IMR-90 (cell line): Measurements from ENCODE around the gene ENTPD1. TPM values are rescaled to one million over a fixed set of nuclear protein-coding genes. Genes with fewer than 3 reads are reported as not detected.
A peak's percentile ranks its signal among the peaks of the same experiment; 100 is the strongest.

Experiments
- ATAC-seq: fragments of 200-7000 bp; cut with Tn5 transposase; 2 replicates; pipeline ENCODE4 v1.9.1; 2020; ENCODE audit warnings: low read depth, mild to moderate bottlenecking, moderate library complexity
- BruUV-seq: library from RNA; stranded (reverse); fragments of 400-500 nt; replicated peaks from 2 replicates; lab custom pipeline; 2021; lab: Mats Ljungman, UMichigan
- CTCF ChIA-PET: fragments of 300-600 bp; formaldehyde crosslinking; extraction: SDS; loops from one replicate; lab custom pipeline; 2021; ENCODE audit warnings: antibody characterized with exemption; lab: Yijun Ruan, JAX
- POLR2A ChIA-PET: fragments of 300-600 bp; sonication (Branson Sonifier 250); formaldehyde crosslinking; loops from one replicate; lab custom pipeline; 2022; ENCODE audit warnings: antibody characterized with exemption; ENCODE audit not compliant: unreplicated experiment; lab: Charles Lee
- DNase-seq: peaks from one replicate; pipeline ENCODE4 v3.0.0; 2013
- H2AFZ ChIP-seq: replicated peaks from 2 replicates; pipeline ENCODE3; 2013; ENCODE audit warnings: low read length, mild to moderate bottlenecking; ENCODE audit not compliant: poor library complexity
- H2AK5ac ChIP-seq: 2 replicates; pipeline ENCODE4 v1.6.1; 2013; ENCODE audit warnings: low read depth, low read length, inconsistent platforms
- H2AK9ac ChIP-seq: replicated peaks from 2 replicates; pipeline ENCODE3; 2013; ENCODE audit warnings: mild to moderate bottlenecking, low read depth, low read length, moderate library complexity; ENCODE audit not compliant: poor library complexity
- H2BK120ac ChIP-seq: 2 replicates; pipeline ENCODE4 v1.6.1; 2013; ENCODE audit warnings: low read depth, low read length, inconsistent platforms
- H2BK15ac ChIP-seq: 3 replicates; pipeline ENCODE4 v1.6.1; 2013; ENCODE audit warnings: low read depth, low read length, inconsistent platforms
- H2BK20ac ChIP-seq: 2 replicates; pipeline ENCODE4 v1.6.1; 2013; ENCODE audit warnings: low read depth, mild to moderate bottlenecking, inconsistent platforms, low read length, moderate library complexity
- H2BK5ac ChIP-seq: 2 replicates; pipeline ENCODE4 v1.6.1; 2013; ENCODE audit warnings: mild to moderate bottlenecking, low read depth, low read length, inconsistent platforms; ENCODE audit not compliant: poor library complexity, severe bottlenecking
- H3K14ac ChIP-seq: replicated peaks from 2 replicates; pipeline ENCODE4 v1.6.1; 2013; ENCODE audit warnings: low read depth, low read length, inconsistent platforms
- H3K18ac ChIP-seq: 2 replicates; pipeline ENCODE4 v1.6.1; 2013; ENCODE audit warnings: low read depth, low read length, control low read depth
- H3K23ac ChIP-seq: 2 replicates; pipeline ENCODE4 v1.6.1; 2013; ENCODE audit warnings: low read depth, low read length, inconsistent platforms
- H3K27ac ChIP-seq: 2 replicates; pipeline ENCODE4 v1.5.1; 2013; ENCODE audit warnings: mild to moderate bottlenecking, control low read depth, low read length; ENCODE audit not compliant: insufficient read depth
- H3K27me3 ChIP-seq: 2 replicates; pipeline ENCODE4 v1.6.1; 2013; ENCODE audit warnings: low read length; ENCODE audit not compliant: control insufficient read depth, insufficient read depth
- H3K36me3 ChIP-seq: 2 replicates; pipeline ENCODE4 v1.6.1; 2013; ENCODE audit warnings: low read length, mixed read lengths; ENCODE audit not compliant: control insufficient read depth, insufficient read depth
- H3K4ac ChIP-seq: 2 replicates; pipeline ENCODE4 v1.6.1; 2013; ENCODE audit warnings: low read depth, low read length, inconsistent platforms
- H3K4me1 ChIP-seq: 2 replicates; pipeline ENCODE4 v1.6.1; 2013; ENCODE audit warnings: low read length, mixed read lengths; ENCODE audit not compliant: control insufficient read depth, insufficient read depth
- H3K4me2 ChIP-seq: 2 replicates; pipeline ENCODE4 v1.6.1; 2013; ENCODE audit warnings: low read depth, mild to moderate bottlenecking, control low read depth, low read length, moderate library complexity
- H3K4me3 ChIP-seq: 2 replicates; pipeline ENCODE4 v1.5.1; 2013; ENCODE audit warnings: low read depth, mild to moderate bottlenecking, control low read depth, low read length, moderate library complexity; ENCODE audit not compliant: insufficient read depth
- H3K56ac ChIP-seq: 2 replicates; pipeline ENCODE4 v1.6.1; 2013; ENCODE audit warnings: low read length, inconsistent platforms; ENCODE audit not compliant: insufficient read depth; ENCODE audit errors: extremely low read depth
- H3K79me1 ChIP-seq, 2 experiments: 2 replicates each; pipeline ENCODE4 v1.6.1; 2013; ENCODE audit warnings: low read length in 2 of 2, inconsistent platforms in 1 of 2, low read depth in 1 of 2
- H3K9ac ChIP-seq: 2 replicates; pipeline ENCODE4 v1.6.1; 2013; ENCODE audit warnings: low read depth, low read length, control low read depth
- H3K9me1 ChIP-seq: 2 replicates; pipeline ENCODE4 v1.6.1; 2013; ENCODE audit warnings: low read length, inconsistent platforms; ENCODE audit not compliant: insufficient read depth
- H3K9me3 ChIP-seq: 2 replicates; pipeline ENCODE4 v1.6.1; 2013; ENCODE audit warnings: low read length; ENCODE audit not compliant: control insufficient read depth, insufficient read depth
- H4K20me1 ChIP-seq: 2 replicates; pipeline ENCODE4 v1.6.1; 2013; ENCODE audit warnings: low read length, inconsistent platforms; ENCODE audit not compliant: insufficient read depth
- H4K5ac ChIP-seq: 2 replicates; pipeline ENCODE4 v1.6.1; 2013; ENCODE audit warnings: mild to moderate bottlenecking, low read depth, low read length, control low read depth
- H4K8ac ChIP-seq, 2 experiments: 2 replicates each; pipeline ENCODE4 v1.6.1; 2013; ENCODE audit warnings: low read depth in 2 of 2, low read length in 2 of 2, control low read depth in 1 of 2, inconsistent platforms in 1 of 2
- H4K91ac ChIP-seq: 2 replicates; pipeline ENCODE4 v1.6.1; 2013; ENCODE audit warnings: low read depth, low read length, inconsistent platforms; ENCODE audit not compliant: insufficient read depth
- BHLHE40 ChIP-seq: fragments of 150-350 bp; IDR thresholded peaks from 2 replicates; pipeline ENCODE4 v1.6.1; 2016; ENCODE audit warnings: mild to moderate bottlenecking, low read depth, low read length
- CHD1 ChIP-seq: IDR thresholded peaks from 2 replicates; pipeline ENCODE4 v1.6.1; 2012; ENCODE audit warnings: low read depth, low read length, improper control_type of control experiment
- CTCF ChIP-seq: conservative IDR thresholded peaks from 2 replicates; pipeline ENCODE4 v1.5.1; 2012; ENCODE audit warnings: mild to moderate bottlenecking, low read depth, low read length, improper control_type of control experiment
- FOS ChIP-seq: fragments of 150-350 bp; IDR thresholded peaks from 2 replicates; pipeline ENCODE4 v1.6.1; 2016; ENCODE audit warnings: low read depth, low read length
- MAFK ChIP-seq: IDR thresholded peaks from 2 replicates; pipeline ENCODE4 v1.6.1; 2012; ENCODE audit warnings: low read depth, low read length, improper control_type of control experiment
- MAZ ChIP-seq: IDR thresholded peaks from 2 replicates; pipeline ENCODE4 v1.6.1; 2012; ENCODE audit warnings: low read depth, mild to moderate bottlenecking, low read length, improper control_type of control experiment, moderate library complexity, borderline replicate concordance
- MXI1 ChIP-seq: IDR thresholded peaks from 2 replicates; pipeline ENCODE4 v1.6.1; 2012; ENCODE audit warnings: low read depth, mild to moderate bottlenecking, low read length, moderate library complexity, borderline replicate concordance
- POLR2A ChIP-seq: IDR thresholded peaks from 2 replicates; pipeline ENCODE4 v1.6.1; 2012; ENCODE audit warnings: mild to moderate bottlenecking, low read depth, low read length
- RAD21 ChIP-seq: IDR thresholded peaks from 2 replicates; pipeline ENCODE4 v1.6.1; 2012; ENCODE audit warnings: low read length, improper control_type of control experiment
- RCOR1 ChIP-seq: IDR thresholded peaks from 2 replicates; pipeline ENCODE4 v1.6.1; 2012; ENCODE audit warnings: mild to moderate bottlenecking, low read length, improper control_type of control experiment; ENCODE audit not compliant: insufficient replicate concordance
- RFX5 ChIP-seq: IDR thresholded peaks from 2 replicates; pipeline ENCODE4 v1.8.0; 2012; ENCODE audit warnings: low read depth, mild to moderate bottlenecking, low read length, moderate library complexity
- whole genome bisulfite sequencing, 2 experiments: methylation state at CpG; one replicate each; pipeline versions ENCODE4 v1.1.5 to v1.1.7; 2013; ENCODE audit warnings: missing lambda C conversion rate in 2 of 2; ENCODE audit not compliant: insufficient read length in 1 of 2; ENCODE audit errors: extremely low coverage in 2 of 2; 5-methylcytosine and 5-hydroxymethylcytosine counted together
- dilution Hi-C: fragments of 300-500 bp; cut with HindIII; formaldehyde crosslinking; loops from one replicate; pipeline ENCODE4 v1.14.3; 2018; ENCODE audit warnings: low sequenced_read_pairs; ENCODE audit not compliant: unreplicated experiment
- in situ Hi-C: fragments of 300-500 bp; cut with MboI; formaldehyde crosslinking; loops from 3 replicates; pipeline ENCODE4 v1.14.3; 2019; ENCODE audit warnings: low sequenced_read_pairs, inconsistent platforms, mixed read lengths
- intact Hi-C: fragments of 100-400 bp; cut with micrococcal nuclease; formaldehyde crosslinking; loops from 2 replicates; pipeline ENCODE4 v1.10.0; 2022
- polyA plus RNA-seq, 3 experiments: library from polyadenylated mRNA; depleted of rRNA; stranded (reverse); fragments of >200 nt; gene quantifications; 2 replicates each; pipeline ENCODE4 v1.2.3, GENCODE V29; 2012; ENCODE audit warnings: low replicate concordance in 1 of 3
- total RNA-seq: library from RNA; depleted of rRNA; stranded (reverse); fragments of >200 nt; gene quantifications from 2 replicates; pipeline ENCODE4 v1.2.3, GENCODE V29; 2012

Gene ENTPD1
- total and polyA plus RNA-seq, 2 of the 4 experiments (the other 2 are of a cell fraction), result under 0.01 TPM; not detected in 1

DNA sequence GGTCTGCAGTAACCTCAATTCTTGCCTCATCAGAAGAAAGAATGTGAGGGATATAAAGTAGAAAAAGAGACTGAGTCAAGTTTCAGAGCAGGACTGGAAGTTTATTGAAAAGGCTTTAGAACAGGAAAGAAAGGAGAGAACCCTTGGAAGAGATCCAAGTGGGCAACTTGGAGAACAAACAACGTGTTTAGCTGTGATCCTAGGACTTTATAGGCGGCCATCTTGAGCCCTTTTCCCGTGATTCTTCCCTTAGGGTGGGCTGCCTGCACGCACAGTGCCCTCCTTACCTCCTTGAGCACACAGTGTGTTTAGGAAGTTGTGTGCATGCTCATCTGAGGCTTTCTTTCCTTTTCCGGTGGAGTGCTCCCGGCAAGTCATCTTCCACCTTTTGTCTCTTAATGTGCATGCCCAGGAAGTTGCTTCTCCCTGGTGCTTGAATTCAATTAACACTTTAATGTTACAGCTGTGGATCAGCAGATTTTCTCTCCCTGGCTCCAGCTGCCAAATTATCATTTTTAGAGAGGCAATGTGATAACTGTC, 59.8 kb downstream of the ENTPD1 start:
- no peak overlapping the region for H3K4me3 ChIP-seq
- H3K23ac ChIP-seq, result no peak overlapping the region
- H2BK5ac ChIP-seq, result no peak overlapping the region
- DNase-seq, result no peak
- BruUV-seq, result no TSS peak
- peak overlapping the region; percentile 50; the same call in 1 of the 2 replicates for H3K4ac ChIP-seq
- H2BK120ac ChIP-seq, result peak overlapping the region; percentile 56
- H3K18ac ChIP-seq, result no peak overlapping the region
- ATAC-seq, result no peak
- no peak for TF ChIP-seq CTCF
- no peak for TF ChIP-seq POLR2A
- TF ChIP-seq MAFK, result no peak
- no peak for TF ChIP-seq MAZ
- no peak for TF ChIP-seq RFX5
- no peak for TF ChIP-seq CHD1
- TF ChIP-seq RAD21, result no peak
- no peak for TF ChIP-seq RCOR1
- no peak for TF ChIP-seq MXI1
- no peak for TF ChIP-seq BHLHE40
- no peak for TF ChIP-seq FOS
- no peak overlapping the region for H3K9ac ChIP-seq
- peaks cover 2% of the 10 kb centered on the region; the same call in 1 of the 2 replicates for H3K9me3 ChIP-seq
- H3K27ac ChIP-seq, result no peak overlapping the region
- POLR2A ChIA-PET, result no interaction called here
- no peak overlapping the region for H4K5ac ChIP-seq
- H3K14ac ChIP-seq, result 0 out of 2 replicates have a peak overlapping the region, but pooled peaks have one; percentile 14
- H3K36me3 ChIP-seq, result no peaks in the 10 kb centered on the region
- CTCF ChIA-PET, result interaction anchor here (1.5 kb wide), 1 partner anchor 122 kb away, joined by 5 read pairs; the partner anchor contains the start of gene TCTN3
- intact Hi-C loops (no loop called here), dilution Hi-C loops (no loop called here), in situ Hi-C loops (no loop called here)
- H4K8ac ChIP-seq, result no peak overlapping the region
- H2AFZ ChIP-seq, result no peak overlapping the region
- no peak overlapping the region for H4K91ac ChIP-seq
- H3K4me2 ChIP-seq, result no peak overlapping the region
- no peak overlapping the region for H2AK5ac ChIP-seq
- H3K9me1 ChIP-seq, result peaks cover 4% of the 10 kb centered on the region
- no CpG with 5 or more reads among the region's 6 CpGs for WGBS, 2 experiments
- H2BK20ac ChIP-seq, result peak overlapping the region; percentile 4; the same call in 1 of the 2 replicates
- peaks cover 19% of the 10 kb centered on the region for H3K4me1 ChIP-seq
- peak overlapping the region; percentile 44; the same call in 1 of the 3 replicates for H2BK15ac ChIP-seq
- H3K27me3 ChIP-seq, result no peaks in the 10 kb centered on the region
- H4K20me1 ChIP-seq, result no peaks in the 10 kb centered on the region
- H2AK9ac ChIP-seq, result no peak overlapping the region
- H3K56ac ChIP-seq, result no peak overlapping the region
- no peaks in the 10 kb centered on the region for H3K79me1 ChIP-seq
